Measurements from ENCODE around the gene PATJ.

DNA sequence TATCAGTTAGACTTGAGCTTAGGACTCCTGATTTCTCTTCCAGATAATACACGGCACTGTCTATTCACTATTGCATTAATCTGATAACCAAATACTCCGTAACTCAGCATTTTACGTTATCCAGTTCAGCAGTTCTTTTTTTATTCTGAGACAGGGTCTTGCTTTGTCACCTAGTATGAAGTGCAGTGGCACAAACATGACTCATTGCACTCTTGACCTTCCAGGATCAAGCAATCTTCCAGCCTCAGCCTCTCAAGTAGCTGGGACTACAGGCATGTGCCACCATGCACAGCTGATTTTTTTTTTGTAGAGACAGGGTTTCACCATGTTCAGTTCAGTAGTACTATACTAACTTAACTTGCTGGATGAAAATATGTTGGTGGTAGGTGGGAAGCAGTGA lies 156.4 kb downstream of the PATJ start:
- TF ChIP-seq, protein P1, sequence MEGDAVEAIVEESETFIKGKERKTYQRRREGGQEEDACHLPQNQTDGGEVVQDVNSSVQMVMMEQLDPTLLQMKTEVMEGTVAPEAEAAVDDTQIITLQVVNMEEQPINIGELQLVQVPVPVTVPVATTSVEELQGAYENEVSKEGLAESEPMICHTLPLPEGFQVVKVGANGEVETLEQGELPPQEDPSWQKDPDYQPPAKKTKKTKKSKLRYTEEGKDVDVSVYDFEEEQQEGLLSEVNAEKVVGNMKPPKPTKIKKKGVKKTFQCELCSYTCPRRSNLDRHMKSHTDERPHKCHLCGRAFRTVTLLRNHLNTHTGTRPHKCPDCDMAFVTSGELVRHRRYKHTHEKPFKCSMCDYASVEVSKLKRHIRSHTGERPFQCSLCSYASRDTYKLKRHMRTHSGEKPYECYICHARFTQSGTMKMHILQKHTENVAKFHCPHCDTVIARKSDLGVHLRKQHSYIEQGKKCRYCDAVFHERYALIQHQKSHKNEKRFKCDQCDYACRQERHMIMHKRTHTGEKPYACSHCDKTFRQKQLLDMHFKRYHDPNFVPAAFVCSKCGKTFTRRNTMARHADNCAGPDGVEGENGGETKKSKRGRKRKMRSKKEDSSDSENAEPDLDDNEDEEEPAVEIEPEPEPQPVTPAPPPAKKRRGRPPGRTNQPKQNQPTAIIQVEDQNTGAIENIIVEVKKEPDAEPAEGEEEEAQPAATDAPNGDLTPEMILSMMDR (IDR thresholded peaks at IDR 0.05) = no peak
- TF ChIP-seq POLR2A (IDR thresholded peaks at IDR 0.05) = no peak

Data from testis (tissue), 2 donors.